PC-3 (cell line): Measurements from ENCODE around the gene COL1A1.

Experiments
- EZH2 ChIP-seq: fragments of 300-600 bp; sonication (generic); IDR thresholded peaks from one replicate; pipeline ENCODE4 v1.6.1; 2017; ENCODE audit warnings: antibody characterized with exemption, mild to moderate bottlenecking, low read length; ENCODE audit not compliant: unreplicated experiment
- EZH2phosphoT487 ChIP-seq: fragments of 300-600 bp; sonication (generic); IDR thresholded peaks from 2 replicates; pipeline ENCODE4 v1.6.1; 2018; ENCODE audit warnings: mild to moderate bottlenecking, antibody characterized with exemption, low read length, borderline replicate concordance
- TF ChIP-seq, protein P1 (sequence below): fragments of 300-600 bp; sonication (generic); conservative IDR thresholded peaks from 2 replicates; pipeline ENCODE4 v1.5.1; 2017; ENCODE audit warnings: antibody characterized with exemption, low read depth, mild to moderate bottlenecking, low read length

DNA sequence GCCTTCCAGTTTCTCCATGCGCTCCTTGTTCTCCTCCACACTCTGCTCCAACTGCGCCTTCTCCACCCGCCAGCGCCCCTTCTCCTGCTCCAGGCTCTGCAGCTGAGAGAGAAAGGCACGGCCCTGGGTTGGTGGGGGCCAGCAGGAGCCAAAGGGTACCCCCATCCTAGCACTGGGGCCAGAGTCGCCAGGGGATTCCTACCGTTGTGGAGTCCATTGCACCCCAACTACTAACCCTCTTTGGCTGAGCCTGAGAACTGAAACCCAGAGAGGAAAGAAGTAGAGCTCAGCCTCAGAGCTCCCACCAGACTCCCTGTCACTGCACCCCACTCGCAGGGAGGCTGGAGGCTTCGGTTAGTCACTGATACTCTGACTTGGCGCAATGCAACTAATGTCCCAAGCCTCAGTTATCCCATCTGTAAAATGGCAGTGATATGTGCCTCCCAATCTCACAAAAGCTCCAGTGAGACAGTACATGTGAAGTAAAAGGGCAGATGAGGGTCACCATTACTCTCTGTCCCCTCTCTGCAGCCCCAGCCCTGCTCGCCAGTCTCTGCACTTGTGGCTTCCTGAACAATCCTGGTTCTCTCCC, 65.2 kb downstream of the COL1A1 start:
- TF ChIP-seq EZH2phosphoT487 (no peak), EZH2 (no peak)
- TF ChIP-seq, protein P1, sequence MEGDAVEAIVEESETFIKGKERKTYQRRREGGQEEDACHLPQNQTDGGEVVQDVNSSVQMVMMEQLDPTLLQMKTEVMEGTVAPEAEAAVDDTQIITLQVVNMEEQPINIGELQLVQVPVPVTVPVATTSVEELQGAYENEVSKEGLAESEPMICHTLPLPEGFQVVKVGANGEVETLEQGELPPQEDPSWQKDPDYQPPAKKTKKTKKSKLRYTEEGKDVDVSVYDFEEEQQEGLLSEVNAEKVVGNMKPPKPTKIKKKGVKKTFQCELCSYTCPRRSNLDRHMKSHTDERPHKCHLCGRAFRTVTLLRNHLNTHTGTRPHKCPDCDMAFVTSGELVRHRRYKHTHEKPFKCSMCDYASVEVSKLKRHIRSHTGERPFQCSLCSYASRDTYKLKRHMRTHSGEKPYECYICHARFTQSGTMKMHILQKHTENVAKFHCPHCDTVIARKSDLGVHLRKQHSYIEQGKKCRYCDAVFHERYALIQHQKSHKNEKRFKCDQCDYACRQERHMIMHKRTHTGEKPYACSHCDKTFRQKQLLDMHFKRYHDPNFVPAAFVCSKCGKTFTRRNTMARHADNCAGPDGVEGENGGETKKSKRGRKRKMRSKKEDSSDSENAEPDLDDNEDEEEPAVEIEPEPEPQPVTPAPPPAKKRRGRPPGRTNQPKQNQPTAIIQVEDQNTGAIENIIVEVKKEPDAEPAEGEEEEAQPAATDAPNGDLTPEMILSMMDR = no peak
